ENCODE results near the gene DISC1. TPM values are rescaled to one million over a fixed set of nuclear protein-coding genes. Genes with fewer than 3 reads are reported as not detected.
"Not testable (repeated sequence)": the region's sequence is repeated elsewhere in the genome, so short reads cannot be mapped to it uniquely, and the experiment has no call there.

Gene DISC1
- polyA plus RNA-seq, 1 experiment = 2.3 TPM

GRCh38 chr1:231724876-231725647 lies 98.5 kb downstream of the DISC1 start:
- Histone ChIP-seq H3K36me3 (ENCODE audit: control insufficient read depth, insufficient read depth, low read length) (no peaks in the 10 kb centered on the region), H3K4me3 (ENCODE audit: low read depth, low read length) (no peak overlapping the region), H3K27me3 (ENCODE audit: control insufficient read depth, insufficient read depth, low read length) (no peaks in the 10 kb centered on the region)
- ChIA-PET POLR2A (no interaction called here), CTCF (interaction anchor here (0.6 to 1.2 kb wide), 5 partner anchors 10 to 159 kb away, joined by 3 to 4 read pairs (median 3); no protein-coding TSS in a partner anchor)
- DNase-seq (ENCODE audit: low read depth) = no peak
- TF ChIP-seq, protein P1, sequence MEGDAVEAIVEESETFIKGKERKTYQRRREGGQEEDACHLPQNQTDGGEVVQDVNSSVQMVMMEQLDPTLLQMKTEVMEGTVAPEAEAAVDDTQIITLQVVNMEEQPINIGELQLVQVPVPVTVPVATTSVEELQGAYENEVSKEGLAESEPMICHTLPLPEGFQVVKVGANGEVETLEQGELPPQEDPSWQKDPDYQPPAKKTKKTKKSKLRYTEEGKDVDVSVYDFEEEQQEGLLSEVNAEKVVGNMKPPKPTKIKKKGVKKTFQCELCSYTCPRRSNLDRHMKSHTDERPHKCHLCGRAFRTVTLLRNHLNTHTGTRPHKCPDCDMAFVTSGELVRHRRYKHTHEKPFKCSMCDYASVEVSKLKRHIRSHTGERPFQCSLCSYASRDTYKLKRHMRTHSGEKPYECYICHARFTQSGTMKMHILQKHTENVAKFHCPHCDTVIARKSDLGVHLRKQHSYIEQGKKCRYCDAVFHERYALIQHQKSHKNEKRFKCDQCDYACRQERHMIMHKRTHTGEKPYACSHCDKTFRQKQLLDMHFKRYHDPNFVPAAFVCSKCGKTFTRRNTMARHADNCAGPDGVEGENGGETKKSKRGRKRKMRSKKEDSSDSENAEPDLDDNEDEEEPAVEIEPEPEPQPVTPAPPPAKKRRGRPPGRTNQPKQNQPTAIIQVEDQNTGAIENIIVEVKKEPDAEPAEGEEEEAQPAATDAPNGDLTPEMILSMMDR (IDR thresholded peaks at IDR 0.05; ENCODE audit: insufficient read depth, low read depth, low read length) = peak; percentile 46

GRCh38 chr1:231727171-231727570 lies 100.6 kb downstream of the DISC1 start:
- no peak for DNase-seq (ENCODE audit: low read depth)
- CTCF ChIA-PET = interaction anchor here (0.9 kb wide), 1 partner anchor 11 kb away, joined by 3 read pairs; no protein-coding TSS in a partner anchor
- TF ChIP-seq, protein P1 (IDR thresholded peaks at IDR 0.05; ENCODE audit: insufficient read depth, low read depth, low read length) = no peak
- Histone ChIP-seq H3K4me3 (ENCODE audit: low read depth, low read length) (no peak overlapping the region), H3K27me3 (ENCODE audit: control insufficient read depth, insufficient read depth, low read length) (no peaks in the 10 kb centered on the region), H3K36me3 (ENCODE audit: control insufficient read depth, insufficient read depth, low read length) (no peaks in the 10 kb centered on the region)
- POLR2A ChIA-PET = no interaction called here

DNA sequence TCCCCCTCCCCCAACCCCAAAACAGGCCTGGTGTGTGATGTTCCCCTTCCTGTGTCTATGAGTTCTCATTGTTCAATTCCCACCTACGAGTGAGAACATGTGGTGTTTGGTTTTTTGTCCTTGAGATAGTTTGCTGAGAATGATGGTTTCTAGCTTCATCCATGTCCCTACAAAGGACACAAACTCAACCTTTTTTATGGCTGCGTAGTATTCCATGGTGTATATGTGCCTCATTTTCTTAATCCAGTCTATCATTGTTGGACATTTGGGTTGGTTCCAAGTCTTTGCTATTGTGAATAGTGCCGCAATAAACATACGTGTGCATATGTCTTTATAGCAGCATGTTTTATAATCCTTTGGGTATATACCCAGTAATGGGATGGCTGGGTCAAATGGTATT lies 102.4 kb downstream of the DISC1 start:
- POLR2A ChIA-PET; DNase-seq (ENCODE audit: low read depth); H3K4me3 ChIP-seq (ENCODE audit: low read depth, low read length); H3K36me3 ChIP-seq (ENCODE audit: control insufficient read depth, insufficient read depth, low read length); H3K27me3 ChIP-seq (ENCODE audit: control insufficient read depth, insufficient read depth, low read length); CTCF ChIA-PET: not testable (repeated sequence)

GRCh38 chr1:231729544-231729943 lies 103.0 kb downstream of the DISC1 start:
- Histone ChIP-seq H3K36me3 (ENCODE audit: control insufficient read depth, insufficient read depth, low read length) (no peaks in the 10 kb centered on the region), H3K27me3 (ENCODE audit: control insufficient read depth, insufficient read depth, low read length) (no peaks in the 10 kb centered on the region), H3K4me3 (ENCODE audit: low read depth, low read length) (no peak overlapping the region)
- CTCF ChIA-PET = interaction anchor here (1.3 kb wide), 1 partner anchor 28 kb away, joined by 4 read pairs; no protein-coding TSS in a partner anchor
- TF ChIP-seq, protein P1 (IDR thresholded peaks at IDR 0.05; ENCODE audit: insufficient read depth, low read depth, low read length) = no peak
- POLR2A ChIA-PET = no interaction called here
- no peak for DNase-seq (ENCODE audit: low read depth)

- POLR2A ChIA-PET = no interaction called here
These were observed 104.7 kb downstream of the DISC1 start for GRCh38 chr1:231731268-231731667.

More at GRCh38 chr1:231731268-231731667, 104.7 kb downstream of the DISC1 start:
- no peak overlapping the region for H3K4me3 ChIP-seq (ENCODE audit: low read depth, low read length)
- CTCF ChIA-PET = interaction anchor here (0.6 to 1.6 kb wide), 3 partner anchors 12 to 38 kb away, joined by 4 to 5 read pairs (median 5); no protein-coding TSS in a partner anchor
- H3K36me3 ChIP-seq (ENCODE audit: control insufficient read depth, insufficient read depth, low read length) = no peaks in the 10 kb centered on the region
- DNase-seq (ENCODE audit: low read depth) = no peak
- TF ChIP-seq, protein P1 (IDR thresholded peaks at IDR 0.05; ENCODE audit: insufficient read depth, low read depth, low read length) = no peak
- H3K27me3 ChIP-seq (ENCODE audit: control insufficient read depth, insufficient read depth, low read length) = no peaks in the 10 kb centered on the region

Measured in BJ (cell line).